Common myeloid progenitor, CD34-positive (primary cell): Measurements from ENCODE around the gene PFKFB4. TPM values are rescaled to one million over a fixed set of nuclear protein-coding genes. Genes with fewer than 3 reads are reported as not detected.

Experiments
- CTCF ChIA-PET: fragments of 350-600 bp; sonication (Branson Sonifier 250); formaldehyde crosslinking; loops from one replicate; lab custom pipeline; 2021; ENCODE audit warnings: antibody characterized with exemption; lab: Charles Lee
- POLR2A ChIA-PET: fragments of 350-600 bp; sonication (Branson Sonifier 250); formaldehyde crosslinking; loops from one replicate; lab custom pipeline; 2021; ENCODE audit warnings: antibody characterized with exemption; lab: Charles Lee
- DNase-seq, 3 donors: peaks; one replicate each; pipeline versions ENCODE4 v3.0.0 to v3.0.0-alpha.2; 2013
- H3K27ac ChIP-seq, 2 experiments: 1 replicate in 1 of 2; 2 replicates in 1 of 2; pipeline ENCODE4 v1.7.0; 2013; ENCODE audit warnings: inconsistent platforms in 2 of 2, low read length in 2 of 2, mild to moderate bottlenecking in 2 of 2, low read depth in 1 of 2, moderate library complexity in 1 of 2; ENCODE audit not compliant: severe bottlenecking in 2 of 2, insufficient read depth in 1 of 2, poor library complexity in 1 of 2
- H3K27me3 ChIP-seq, 5 experiments: replicated peaks in 2 of 5; 1 replicate in 3 of 5; 2 replicates in 2 of 5; pipeline versions ENCODE4 v1.6.1 to v1.7.0; 2013; ENCODE audit warnings: low read length in 4 of 5, mild to moderate bottlenecking in 2 of 5, moderate library complexity in 2 of 5, inconsistent platforms in 1 of 5; ENCODE audit not compliant: insufficient read depth in 5 of 5, control insufficient read depth in 4 of 5
- H3K36me3 ChIP-seq, 4 experiments: 1 replicate in 2 of 4; 2 replicates in 2 of 4; pipeline versions ENCODE4 v1.6.1 to v1.7.0; 2013; ENCODE audit warnings: low read length in 3 of 4, control low read depth in 1 of 4, mild to moderate bottlenecking in 1 of 4; ENCODE audit not compliant: control insufficient read depth in 4 of 4, insufficient read depth in 4 of 4
- H3K4me1 ChIP-seq, 4 experiments: 1 replicate in 3 of 4; 2 replicates in 1 of 4; pipeline versions ENCODE4 v1.6.1 to v1.7.1; 2013; ENCODE audit warnings: low read length in 3 of 4, mild to moderate bottlenecking in 3 of 4, control low read depth in 1 of 4, inconsistent platforms in 1 of 4, moderate library complexity in 1 of 4; ENCODE audit not compliant: control insufficient read depth in 4 of 4, insufficient read depth in 4 of 4; ENCODE audit errors: control extremely low read depth in 1 of 4
- H3K4me3 ChIP-seq, 7 experiments: 1 replicate in 4 of 7; 2 replicates in 3 of 7; pipeline versions ENCODE4 v1.5.1 to v1.7.0; 2013; ENCODE audit warnings: mild to moderate bottlenecking in 7 of 7, low read length in 6 of 7, moderate library complexity in 6 of 7, inconsistent platforms in 2 of 7, low read depth in 2 of 7, control low read depth in 1 of 7; ENCODE audit not compliant: insufficient read depth in 4 of 7, control insufficient read depth in 1 of 7; ENCODE audit errors: extremely low read depth in 1 of 7
- H3K9me3 ChIP-seq, 5 experiments: 1 replicate in 4 of 5; 2 replicates in 1 of 5; pipeline versions ENCODE4 v1.6.1 to v1.7.1; 2013; ENCODE audit warnings: low read length in 4 of 5, mild to moderate bottlenecking in 2 of 5, inconsistent platforms in 1 of 5, low read depth in 1 of 5, moderate library complexity in 1 of 5; ENCODE audit not compliant: control insufficient read depth in 4 of 5, insufficient read depth in 2 of 5; ENCODE audit errors: control extremely low read depth in 1 of 5
- WGBS: methylation state at CpG from one replicate; pipeline ENCODE4 v1.1.5; 2013; ENCODE audit not compliant: insufficient coverage; 5-methylcytosine and 5-hydroxymethylcytosine counted together
- polyA plus RNA-seq: library from polyadenylated mRNA; unstranded; fragments of 120-200 nt; gene quantifications from one replicate; pipeline ENCODE4 v1.2.1, GENCODE V29; 2013

The PFKFB4 gene
- 5.3 TPM for polyA plus RNA-seq

GRCh38 chr3:48556796-48557626, at the start of gene PFKFB4:
PFKFB4 (minus strand) TSS chr3:48556803; CDS start chr3:48556777, 26 bp downstream.
- Histone ChIP-seq H3K4me1 (peaks cover 4 to 74% (median 54%) of the 10 kb centered on the region in 4 experiments), H3K9me3 (no peaks in the 10 kb centered on the region), H3K27ac (peak within 1 kb of the TSS in 1 of 2 experiments; percentile 66), H3K4me3 (peak within 1 kb of the TSS; percentile 40 to 86 (median 73)), H3K36me3 (no peaks in the 10 kb centered on the region), H3K27me3 (no peaks in the 10 kb centered on the region)
- POLR2A ChIA-PET = interaction anchor here (1.4 kb wide), 1 partner anchor 14 kb away, joined by 4 read pairs; no protein-coding TSS in a partner anchor
- 0% methylated on average over 44 of the region's 53 CpGs for WGBS
- peak; percentile 99 for DNase-seq
- CTCF ChIA-PET = interaction anchor here (1.0 to 6.4 kb wide), 4 partner anchors 8 to 100 kb away, joined by 3 to 32 read pairs (median 4); no protein-coding TSS in a partner anchor

- no peaks in the 10 kb centered on the region for H3K4me1 ChIP-seq
- no peak overlapping the region for H3K4me3 ChIP-seq
- DNase-seq = no peak
- ChIA-PET POLR2A (no interaction called here), CTCF (interaction anchor here (0.7 to 1.6 kb wide), 5 partner anchors 41 to 255 kb away, joined by 3 to 7 read pairs (median 3); no protein-coding TSS in a partner anchor)
- no peak overlapping the region for H3K27ac ChIP-seq
- H3K36me3 ChIP-seq = peaks cover 24 to 87% (median 63%) of the 10 kb centered on the region in 4 experiments
- no peaks in the 10 kb centered on the region for H3K9me3 ChIP-seq
- peaks cover 0 to 3% (median 0%) of the 10 kb centered on the region in 5 experiments for H3K27me3 ChIP-seq
- WGBS = 100% methylated on average over 2 of the region's 2 CpGs
Measured at GRCh38 chr3:48601622-48601994, 45.0 kb upstream of the PFKFB4 start.

- POLR2A ChIA-PET = no interaction called here
- Histone ChIP-seq H3K27me3 (peaks cover 0 to 9% (median 3%) of the 10 kb centered on the region in 5 experiments), H3K27ac (no peak overlapping the region), H3K9me3 (no peaks in the 10 kb centered on the region), H3K4me1 (no peaks in the 10 kb centered on the region), H3K36me3 (peaks cover 24 to 86% (median 62%) of the 10 kb centered on the region in 4 experiments), H3K4me3 (no peak overlapping the region)
- CTCF ChIA-PET = interaction anchor here (1.4 kb wide), 1 partner anchor 41 kb away, joined by 7 read pairs; no protein-coding TSS in a partner anchor
- DNase-seq = no peak
- WGBS = 96% methylated on average over 19 of the region's 19 CpGs
Measured at GRCh38 chr3:48600711-48601621, 44.4 kb upstream of the PFKFB4 start.

GRCh38 chr3:48599509-48600285, 43.1 kb upstream of the PFKFB4 start:
- WGBS = 96% methylated on average over 4 of the region's 12 CpGs
- ChIA-PET POLR2A (interaction anchor here (0.5 kb wide), 1 partner anchor 43 kb away, joined by 3 read pairs; no protein-coding TSS in a partner anchor), CTCF (no interaction called here)
- H3K4me1 ChIP-seq = peaks cover 0 to 8% (median 2%) of the 10 kb centered on the region in 4 experiments
- DNase-seq = no peak
- no peak overlapping the region for H3K4me3 ChIP-seq
- peaks cover 20 to 73% (median 52%) of the 10 kb centered on the region in 4 experiments for H3K36me3 ChIP-seq
- peaks cover 0 to 21% (median 6%) of the 10 kb centered on the region in 5 experiments for H3K27me3 ChIP-seq
- no peaks in the 10 kb centered on the region for H3K9me3 ChIP-seq
- H3K27ac ChIP-seq = no peak overlapping the region

GRCh38 chr3:48599077-48599501, 42.5 kb upstream of the PFKFB4 start:
- CTCF ChIA-PET = no interaction called here
- Histone ChIP-seq H3K36me3 (peaks cover 20 to 67% (median 47%) of the 10 kb centered on the region in 4 experiments), H3K27me3 (peaks cover 0 to 27% (median 12%) of the 10 kb centered on the region in 5 experiments), H3K4me1 (peaks cover 0 to 12% (median 4%) of the 10 kb centered on the region in 4 experiments), H3K27ac (no peak overlapping the region), H3K9me3 (no peaks in the 10 kb centered on the region), H3K4me3 (no peak overlapping the region)
- POLR2A ChIA-PET = interaction anchor here (0.5 kb wide), 1 partner anchor 44 kb away, joined by 3 read pairs; no protein-coding TSS in a partner anchor
- DNase-seq = no peak
- 99% methylated on average over 9 of the region's 11 CpGs for WGBS
